ENCODE measurements around the gene WNT9A.

DNA sequence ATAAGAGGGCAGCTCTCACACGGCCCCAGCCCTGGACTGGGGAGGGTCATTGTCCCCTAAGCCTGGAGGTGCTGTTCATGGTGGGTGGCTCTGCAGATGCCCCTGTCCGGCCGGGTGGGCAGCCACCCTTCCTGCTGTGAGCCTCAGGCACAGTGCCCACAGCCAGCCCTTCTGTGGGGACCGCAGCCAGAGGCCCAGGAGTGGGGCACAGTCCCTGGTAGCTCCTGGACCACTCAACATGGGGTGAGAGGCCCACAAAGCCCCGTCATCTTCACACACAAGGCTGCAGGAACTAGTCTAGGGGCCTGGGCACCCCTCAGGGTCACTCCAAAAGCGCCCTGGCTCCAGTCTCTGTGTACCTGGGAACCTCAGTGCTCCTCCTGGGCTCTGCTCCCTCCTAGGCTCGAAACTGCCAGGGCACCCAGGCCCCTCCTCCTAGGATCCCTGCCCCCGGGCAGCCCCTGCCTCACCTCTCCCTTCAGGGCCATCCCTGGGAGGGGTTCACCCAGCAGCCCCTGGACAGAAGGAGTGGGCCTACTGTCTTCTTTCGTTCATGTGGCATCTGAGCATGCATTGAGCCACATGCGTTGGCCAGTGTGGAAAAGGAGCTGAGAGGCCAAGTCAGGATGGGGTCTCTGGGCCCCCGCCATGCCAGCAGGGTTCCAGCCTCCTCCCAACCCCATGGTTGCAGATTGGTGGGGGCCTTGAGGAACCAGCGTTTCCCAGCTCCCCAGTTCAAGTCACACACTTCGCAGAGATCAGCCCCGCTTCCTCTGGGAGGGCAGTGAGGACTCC lies 43.0 kb downstream of the WNT9A start:
- TF ChIP-seq, protein P1, sequence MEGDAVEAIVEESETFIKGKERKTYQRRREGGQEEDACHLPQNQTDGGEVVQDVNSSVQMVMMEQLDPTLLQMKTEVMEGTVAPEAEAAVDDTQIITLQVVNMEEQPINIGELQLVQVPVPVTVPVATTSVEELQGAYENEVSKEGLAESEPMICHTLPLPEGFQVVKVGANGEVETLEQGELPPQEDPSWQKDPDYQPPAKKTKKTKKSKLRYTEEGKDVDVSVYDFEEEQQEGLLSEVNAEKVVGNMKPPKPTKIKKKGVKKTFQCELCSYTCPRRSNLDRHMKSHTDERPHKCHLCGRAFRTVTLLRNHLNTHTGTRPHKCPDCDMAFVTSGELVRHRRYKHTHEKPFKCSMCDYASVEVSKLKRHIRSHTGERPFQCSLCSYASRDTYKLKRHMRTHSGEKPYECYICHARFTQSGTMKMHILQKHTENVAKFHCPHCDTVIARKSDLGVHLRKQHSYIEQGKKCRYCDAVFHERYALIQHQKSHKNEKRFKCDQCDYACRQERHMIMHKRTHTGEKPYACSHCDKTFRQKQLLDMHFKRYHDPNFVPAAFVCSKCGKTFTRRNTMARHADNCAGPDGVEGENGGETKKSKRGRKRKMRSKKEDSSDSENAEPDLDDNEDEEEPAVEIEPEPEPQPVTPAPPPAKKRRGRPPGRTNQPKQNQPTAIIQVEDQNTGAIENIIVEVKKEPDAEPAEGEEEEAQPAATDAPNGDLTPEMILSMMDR (conservative IDR thresholded peaks at IDR 0.05), result no peak
- no peak for TF ChIP-seq ZFX (IDR thresholded peaks at IDR 0.05)
